SK-N-SH treated with all-trans-retinoic acid at 6 μM for 48 hours (cell line): ENCODE data around the gene AGAP1.

ENCODE experiments used
- ATAC-seq: fragments of 200-7000 bp; cut with Tn5 transposase; 3 replicates; pipeline ENCODE4 v1.9.1; 2020; ENCODE audit warnings: mild to moderate bottlenecking, moderate library complexity
- ARNTL ChIP-seq: fragments of 450-650 bp; formaldehyde crosslinking; IDR thresholded peaks from 2 replicates; pipeline ENCODE4 v1.5.0; 2020; ENCODE audit warnings: low read depth, mild to moderate bottlenecking, moderate library complexity, borderline replicate concordance
- BACH2 ChIP-seq: fragments of 250-450 bp; sonication (Bioruptor Pico); IDR thresholded peaks from 2 replicates; pipeline ENCODE4 v1.9.0; 2021; ENCODE audit warnings: mild to moderate bottlenecking, borderline replicate concordance
- CSDC2 ChIP-seq: fragments of 250-450 bp; sonication (Bioruptor Pico); IDR thresholded peaks from 2 replicates; pipeline ENCODE4 v1.5.0; 2020; ENCODE audit warnings: mild to moderate bottlenecking, moderate library complexity
- ESRRG ChIP-seq: fragments of 250-450 bp; sonication (Bioruptor Pico); IDR thresholded peaks from 2 replicates; pipeline ENCODE4 v1.6.1; 2021; ENCODE audit warnings: mild to moderate bottlenecking
- GLIS3 ChIP-seq: fragments of 250-450 bp; sonication (Bioruptor Pico); IDR thresholded peaks from 2 replicates; pipeline ENCODE4 v1.5.0; 2020; ENCODE audit warnings: mild to moderate bottlenecking, moderate library complexity
- ISL1 ChIP-seq: fragments of 250-450 bp; sonication (Bioruptor Pico); IDR thresholded peaks from 2 replicates; pipeline ENCODE4 v2.1.2; 2022; ENCODE audit warnings: mild to moderate bottlenecking, moderate library complexity
- OSR1 ChIP-seq: fragments of 250-450 bp; sonication (Bioruptor Pico); IDR thresholded peaks from 2 replicates; pipeline ENCODE4 v1.8.0; 2022; ENCODE audit warnings: moderate library complexity, mild to moderate bottlenecking, inconsistent platforms
- PPARA ChIP-seq: fragments of 250-450 bp; sonication (Bioruptor Pico); IDR thresholded peaks from 2 replicates; pipeline ENCODE4 v1.5.0; 2020; ENCODE audit warnings: mild to moderate bottlenecking, borderline replicate concordance
- RARB ChIP-seq: fragments of 250-450 bp; sonication (Bioruptor Pico); IDR thresholded peaks from 2 replicates; pipeline ENCODE4 v1.8.0; 2021; ENCODE audit warnings: mild to moderate bottlenecking, moderate library complexity
- SNAI2 ChIP-seq: fragments of 250-450 bp; sonication (Bioruptor Pico); IDR thresholded peaks from 2 replicates; pipeline ENCODE4 v1.5.0; 2020; ENCODE audit warnings: mild to moderate bottlenecking, moderate library complexity
- TCF4 ChIP-seq: fragments of 250-450 bp; sonication (Bioruptor Pico); IDR thresholded peaks from 2 replicates; pipeline ENCODE4 v1.8.0; 2021; ENCODE audit warnings: mild to moderate bottlenecking, moderate library complexity, borderline replicate concordance
- TOX ChIP-seq: fragments of 250-450 bp; sonication (Bioruptor Pico); IDR thresholded peaks from 2 replicates; pipeline ENCODE4 v1.8.0; 2021; ENCODE audit warnings: mild to moderate bottlenecking, moderate library complexity, borderline replicate concordance
- ZC3H10 ChIP-seq: fragments of 250-450 bp; sonication (Bioruptor Pico); IDR thresholded peaks from 2 replicates; pipeline ENCODE4 v1.5.1; 2021; ENCODE audit warnings: mild to moderate bottlenecking, moderate library complexity
- ZFP3 ChIP-seq: fragments of 250-450 bp; sonication (Bioruptor Pico); IDR thresholded peaks from 2 replicates; pipeline ENCODE4 v1.5.0; 2020; ENCODE audit warnings: mild to moderate bottlenecking, moderate library complexity
- ZFP30 ChIP-seq: fragments of 450-650 bp; formaldehyde crosslinking; IDR thresholded peaks from 2 replicates; pipeline ENCODE4 v1.5.0; 2022; ENCODE audit warnings: mild to moderate bottlenecking, moderate library complexity
- ZNF565 ChIP-seq: fragments of 450-650 bp; formaldehyde crosslinking; conservative IDR thresholded peaks from 2 replicates; pipeline ENCODE4 v1.5.0; 2020; ENCODE audit warnings: low read depth, mild to moderate bottlenecking, moderate library complexity
- ZNF70 ChIP-seq: fragments of 450-650 bp; formaldehyde crosslinking; IDR thresholded peaks from 2 replicates; pipeline ENCODE4 v1.5.0; 2020; ENCODE audit warnings: mild to moderate bottlenecking, moderate library complexity
- TF ChIP-seq, protein P1 (sequence below): fragments of 250-450 bp; sonication (Bioruptor Pico); IDR thresholded peaks from 2 replicates; pipeline ENCODE4 v1.8.0; 2021; ENCODE audit warnings: low read depth, mild to moderate bottlenecking, moderate library complexity, borderline replicate concordance
- TF ChIP-seq, protein P2 (sequence below): fragments of 250-450 bp; sonication (Bioruptor Pico); IDR thresholded peaks from 2 replicates; pipeline ENCODE4 v1.8.0; 2020; ENCODE audit warnings: mild to moderate bottlenecking, moderate library complexity, borderline replicate concordance
- TF ChIP-seq, protein P3 (sequence below): fragments of 250-450 bp; sonication (Bioruptor Pico); IDR thresholded peaks from 2 replicates; pipeline ENCODE4 v1.5.0; 2020; ENCODE audit warnings: mild to moderate bottlenecking, moderate library complexity
- TF ChIP-seq, protein P4 (sequence below): fragments of 250-450 bp; sonication (Bioruptor Pico); IDR thresholded peaks from 2 replicates; pipeline ENCODE4 v1.5.1; 2020; ENCODE audit warnings: low read depth, mild to moderate bottlenecking, moderate library complexity

AGAP1 gene

DNA sequence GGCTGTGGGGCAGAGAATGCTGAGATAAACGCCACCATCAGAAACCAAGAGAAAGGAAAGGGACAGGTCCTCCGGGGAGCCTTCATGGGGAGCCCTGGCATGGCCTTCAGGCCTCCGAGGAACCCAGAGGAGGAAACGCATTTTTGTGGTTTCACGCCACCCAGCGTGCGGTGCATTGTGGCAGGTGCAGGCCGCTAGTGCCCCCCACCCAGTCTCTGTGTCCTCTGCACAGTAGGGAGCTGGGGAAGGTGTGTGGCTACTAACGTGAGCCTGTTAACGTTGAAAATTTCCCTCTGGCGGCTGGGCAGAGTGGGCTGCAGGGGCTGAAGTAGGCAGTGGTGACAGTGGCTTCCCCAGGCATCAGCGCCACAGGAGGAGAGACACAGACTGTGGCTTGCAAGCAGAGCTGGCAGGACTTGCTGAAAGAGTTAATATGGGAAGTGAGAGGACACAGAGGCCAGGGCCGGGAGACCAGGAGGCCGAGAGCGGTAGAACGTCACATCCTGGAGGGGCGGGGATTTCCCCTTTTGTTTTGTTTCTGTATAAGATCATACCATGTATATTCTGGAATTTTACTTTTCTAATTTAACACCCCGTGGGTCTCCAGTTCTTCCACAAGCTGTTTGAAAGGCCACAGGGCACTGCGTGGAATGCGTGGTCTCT lies 507.5 kb downstream of the AGAP1 start:
- ATAC-seq: no peak
- TF ChIP-seq ZC3H10: no peak
- TF ChIP-seq PPARA (CRISPR knock-in tag): no peak
- TF ChIP-seq RARB (CRISPR knock-in tag): no peak
- no peak for TF ChIP-seq ARNTL
- no peak for TF ChIP-seq ISL1 (CRISPR knock-in tag)
- TF ChIP-seq, protein P1, sequence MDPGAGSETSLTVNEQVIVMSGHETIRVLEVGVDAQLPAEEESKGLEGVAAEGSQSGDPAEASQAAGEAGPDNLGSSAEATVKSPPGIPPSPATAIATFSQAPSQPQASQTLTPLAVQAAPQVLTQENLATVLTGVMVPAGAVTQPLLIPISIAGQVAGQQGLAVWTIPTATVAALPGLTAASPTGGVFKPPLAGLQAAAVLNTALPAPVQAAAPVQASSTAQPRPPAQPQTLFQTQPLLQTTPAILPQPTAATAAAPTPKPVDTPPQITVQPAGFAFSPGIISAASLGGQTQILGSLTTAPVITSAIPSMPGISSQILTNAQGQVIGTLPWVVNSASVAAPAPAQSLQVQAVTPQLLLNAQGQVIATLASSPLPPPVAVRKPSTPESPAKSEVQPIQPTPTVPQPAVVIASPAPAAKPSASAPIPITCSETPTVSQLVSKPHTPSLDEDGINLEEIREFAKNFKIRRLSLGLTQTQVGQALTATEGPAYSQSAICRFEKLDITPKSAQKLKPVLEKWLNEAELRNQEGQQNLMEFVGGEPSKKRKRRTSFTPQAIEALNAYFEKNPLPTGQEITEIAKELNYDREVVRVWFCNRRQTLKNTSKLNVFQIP (CRISPR knock-in tag): no peak
- no peak for TF ChIP-seq GLIS3 (CRISPR knock-in tag)
- TF ChIP-seq, protein P2, sequence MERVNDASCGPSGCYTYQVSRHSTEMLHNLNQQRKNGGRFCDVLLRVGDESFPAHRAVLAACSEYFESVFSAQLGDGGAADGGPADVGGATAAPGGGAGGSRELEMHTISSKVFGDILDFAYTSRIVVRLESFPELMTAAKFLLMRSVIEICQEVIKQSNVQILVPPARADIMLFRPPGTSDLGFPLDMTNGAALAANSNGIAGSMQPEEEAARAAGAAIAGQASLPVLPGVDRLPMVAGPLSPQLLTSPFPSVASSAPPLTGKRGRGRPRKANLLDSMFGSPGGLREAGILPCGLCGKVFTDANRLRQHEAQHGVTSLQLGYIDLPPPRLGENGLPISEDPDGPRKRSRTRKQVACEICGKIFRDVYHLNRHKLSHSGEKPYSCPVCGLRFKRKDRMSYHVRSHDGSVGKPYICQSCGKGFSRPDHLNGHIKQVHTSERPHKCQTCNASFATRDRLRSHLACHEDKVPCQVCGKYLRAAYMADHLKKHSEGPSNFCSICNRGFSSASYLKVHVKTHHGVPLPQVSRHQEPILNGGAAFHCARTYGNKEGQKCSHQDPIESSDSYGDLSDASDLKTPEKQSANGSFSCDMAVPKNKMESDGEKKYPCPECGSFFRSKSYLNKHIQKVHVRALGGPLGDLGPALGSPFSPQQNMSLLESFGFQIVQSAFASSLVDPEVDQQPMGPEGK (CRISPR knock-in tag): no peak

DNA sequence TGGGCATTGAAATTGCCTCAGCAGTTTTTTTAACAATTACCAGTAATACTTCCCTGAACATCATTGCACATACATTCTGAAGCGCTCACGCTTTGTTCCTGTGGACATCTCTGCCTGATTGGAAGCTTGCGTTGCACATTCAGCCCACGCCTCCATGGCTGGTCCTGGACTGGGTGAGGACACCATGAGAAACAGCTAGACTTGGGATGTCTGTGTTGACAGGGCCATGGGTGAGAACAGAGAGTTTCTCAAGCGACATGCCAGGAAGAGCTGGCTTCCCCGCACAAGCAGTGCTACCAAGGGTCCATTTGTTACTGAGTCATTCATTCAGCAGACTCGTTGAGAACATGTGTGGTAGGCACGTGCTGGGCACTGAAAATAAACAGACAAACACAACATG lies 508.0 kb downstream of the AGAP1 start:
- TF ChIP-seq ISL1 (CRISPR knock-in tag) (no peak), TOX (no peak), ZC3H10 (no peak), ARNTL (no peak)
- TF ChIP-seq, all 23 proteins: peak for 0
- no peak for ATAC-seq

DNA sequence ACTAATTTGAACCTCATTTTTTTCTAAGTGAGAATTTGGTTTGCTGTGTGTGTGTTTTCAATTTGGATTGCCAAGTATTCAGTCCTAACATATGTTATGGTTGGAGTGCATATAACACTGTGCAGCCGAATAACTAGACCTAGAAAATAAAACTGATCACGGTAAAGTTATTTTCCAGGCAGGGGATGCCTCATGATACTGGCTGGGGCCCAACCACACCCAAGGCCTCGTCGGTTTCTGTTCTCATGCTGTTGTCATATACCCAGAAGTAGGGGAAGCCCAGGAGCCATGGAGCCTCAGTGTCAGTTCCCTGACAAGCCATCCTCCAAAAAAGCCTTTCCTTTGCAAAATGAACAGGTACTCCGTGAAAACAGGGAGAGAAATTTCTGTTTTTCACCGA lies 514.2 kb downstream of the AGAP1 start:
- no peak for ATAC-seq
- no peak for TF ChIP-seq TOX
- TF ChIP-seq BACH2 (CRISPR knock-in tag): no peak
- TF ChIP-seq, protein P1 (CRISPR knock-in tag): no peak
- TF ChIP-seq, protein P3, sequence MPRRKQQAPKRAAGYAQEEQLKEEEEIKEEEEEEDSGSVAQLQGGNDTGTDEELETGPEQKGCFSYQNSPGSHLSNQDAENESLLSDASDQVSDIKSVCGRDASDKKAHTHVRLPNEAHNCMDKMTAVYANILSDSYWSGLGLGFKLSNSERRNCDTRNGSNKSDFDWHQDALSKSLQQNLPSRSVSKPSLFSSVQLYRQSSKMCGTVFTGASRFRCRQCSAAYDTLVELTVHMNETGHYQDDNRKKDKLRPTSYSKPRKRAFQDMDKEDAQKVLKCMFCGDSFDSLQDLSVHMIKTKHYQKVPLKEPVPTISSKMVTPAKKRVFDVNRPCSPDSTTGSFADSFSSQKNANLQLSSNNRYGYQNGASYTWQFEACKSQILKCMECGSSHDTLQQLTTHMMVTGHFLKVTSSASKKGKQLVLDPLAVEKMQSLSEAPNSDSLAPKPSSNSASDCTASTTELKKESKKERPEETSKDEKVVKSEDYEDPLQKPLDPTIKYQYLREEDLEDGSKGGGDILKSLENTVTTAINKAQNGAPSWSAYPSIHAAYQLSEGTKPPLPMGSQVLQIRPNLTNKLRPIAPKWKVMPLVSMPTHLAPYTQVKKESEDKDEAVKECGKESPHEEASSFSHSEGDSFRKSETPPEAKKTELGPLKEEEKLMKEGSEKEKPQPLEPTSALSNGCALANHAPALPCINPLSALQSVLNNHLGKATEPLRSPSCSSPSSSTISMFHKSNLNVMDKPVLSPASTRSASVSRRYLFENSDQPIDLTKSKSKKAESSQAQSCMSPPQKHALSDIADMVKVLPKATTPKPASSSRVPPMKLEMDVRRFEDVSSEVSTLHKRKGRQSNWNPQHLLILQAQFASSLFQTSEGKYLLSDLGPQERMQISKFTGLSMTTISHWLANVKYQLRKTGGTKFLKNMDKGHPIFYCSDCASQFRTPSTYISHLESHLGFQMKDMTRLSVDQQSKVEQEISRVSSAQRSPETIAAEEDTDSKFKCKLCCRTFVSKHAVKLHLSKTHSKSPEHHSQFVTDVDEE (CRISPR knock-in tag): no peak
- TF ChIP-seq RARB (CRISPR knock-in tag): no peak
- no peak for TF ChIP-seq ARNTL
- no peak for TF ChIP-seq ESRRG (CRISPR knock-in tag)
- TF ChIP-seq ZNF565: no peak
- TF ChIP-seq ZNF70: no peak
- TF ChIP-seq, protein P4, sequence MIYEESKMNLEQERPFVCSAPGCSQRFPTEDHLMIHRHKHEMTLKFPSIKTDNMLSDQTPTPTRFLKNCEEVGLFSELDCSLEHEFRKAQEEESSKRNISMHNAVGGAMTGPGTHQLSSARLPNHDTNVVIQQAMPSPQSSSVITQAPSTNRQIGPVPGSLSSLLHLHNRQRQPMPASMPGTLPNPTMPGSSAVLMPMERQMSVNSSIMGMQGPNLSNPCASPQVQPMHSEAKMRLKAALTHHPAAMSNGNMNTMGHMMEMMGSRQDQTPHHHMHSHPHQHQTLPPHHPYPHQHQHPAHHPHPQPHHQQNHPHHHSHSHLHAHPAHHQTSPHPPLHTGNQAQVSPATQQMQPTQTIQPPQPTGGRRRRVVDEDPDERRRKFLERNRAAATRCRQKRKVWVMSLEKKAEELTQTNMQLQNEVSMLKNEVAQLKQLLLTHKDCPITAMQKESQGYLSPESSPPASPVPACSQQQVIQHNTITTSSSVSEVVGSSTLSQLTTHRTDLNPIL (CRISPR knock-in tag): no peak
- no peak for TF ChIP-seq TCF4 (CRISPR knock-in tag)
- TF ChIP-seq PPARA (CRISPR knock-in tag): no peak
- TF ChIP-seq ZFP30: no peak

DNA sequence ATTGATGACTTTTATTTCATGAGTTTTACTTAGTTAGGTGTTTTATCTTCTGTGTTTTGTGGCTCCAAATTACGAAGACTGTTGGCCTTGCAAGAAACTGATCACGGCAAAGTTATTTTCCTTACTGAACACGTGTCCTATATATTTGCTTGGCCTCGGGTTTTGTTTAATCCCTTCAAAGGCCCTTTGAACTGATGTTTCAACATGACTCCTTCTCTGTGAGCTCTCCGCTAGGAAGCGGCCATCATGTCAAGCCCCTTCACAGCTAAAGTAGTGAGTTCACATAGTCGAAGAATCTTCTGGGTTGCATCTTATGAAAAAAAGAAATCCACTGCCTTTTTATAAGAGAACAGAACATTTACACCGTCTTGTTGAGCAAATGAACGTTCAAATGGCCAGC lies 515.0 kb downstream of the AGAP1 start:
- no peak for ATAC-seq
- no peak for TF ChIP-seq CSDC2
- no peak for TF ChIP-seq ISL1 (CRISPR knock-in tag)
- TF ChIP-seq TCF4 (CRISPR knock-in tag): no peak
- TF ChIP-seq ZFP30: no peak
- TF ChIP-seq SNAI2 (CRISPR knock-in tag): no peak
- no peak for TF ChIP-seq GLIS3 (CRISPR knock-in tag)
- no peak for TF ChIP-seq ZNF70
- TF ChIP-seq, protein P1 (CRISPR knock-in tag): no peak
- TF ChIP-seq ZFP3 (CRISPR knock-in tag): no peak
- no peak for TF ChIP-seq BACH2 (CRISPR knock-in tag)
- no peak for TF ChIP-seq ZNF565
- no peak for TF ChIP-seq ZC3H10
- no peak for TF ChIP-seq OSR1 (CRISPR knock-in tag)
- TF ChIP-seq RARB (CRISPR knock-in tag): no peak
- TF ChIP-seq, all 23 proteins: peak for 0
